ENCODE data around the gene MADCAM1. TPM values are rescaled to one million over a fixed set of nuclear protein-coding genes. Genes with fewer than 3 reads are reported as not detected.

MADCAM1 gene
- total and polyA plus RNA-seq, 10 of the 15 experiments (the other 5 are each of a cell fraction or from before 2014, with no cell fraction given): 0.06 to 0.32 (median 0.31) TPM; not detected in 5

- TF ChIP-seq MEF2A (IDR thresholded peaks at IDR 0.05; ENCODE audit: insufficient read depth, low read depth, low read length): no peak
Observed at GRCh38 chr19:447816-448560, 48.3 kb upstream of the MADCAM1 start (continued).

GRCh38 chr19:449916-450315, 46.4 kb upstream of the MADCAM1 start:
- in situ Hi-C loops (cut with MboI): no loop called here
- Histone ChIP-seq H4K20me1 (ENCODE audit: control insufficient read depth, insufficient read depth) (no peaks in the 10 kb centered on the region), H3K4me2 (ENCODE audit: control insufficient read depth, insufficient read depth) (no peak overlapping the region), H3K9me3 (replicated peaks; ENCODE audit: control insufficient read depth, insufficient read depth, low read length) (no peaks in the 10 kb centered on the region; the same call in 2 of the 3 replicates), H3K4me1 (ENCODE audit: control insufficient read depth, insufficient read depth, low read length) (no peaks in the 10 kb centered on the region), H3K4me3 (no peak overlapping the region), H3K9ac (ENCODE audit: control insufficient read depth, insufficient read depth, low read length) (no peak overlapping the region), H3K36me3 (ENCODE audit: control insufficient read depth in 2 of 2, insufficient read depth in 2 of 2, low read length in 1 of 2) (no peaks in the 10 kb centered on the region), H3K27me3 (replicated peaks in 1 of 2; ENCODE audit: control insufficient read depth in 2 of 2, insufficient read depth in 2 of 2, low read length in 1 of 2) (no peaks in the 10 kb centered on the region), H2AFZ (ENCODE audit: control insufficient read depth, low read depth, low read length) (no peak overlapping the region), H3K79me2 (ENCODE audit: control insufficient read depth, insufficient read depth, low read length) (no peaks in the 10 kb centered on the region), H3K27ac (ENCODE audit: control insufficient read depth, insufficient read depth) (no peak overlapping the region)
- 79% methylated on average over 20 of the region's 20 CpGs for WGBS (ENCODE audit: insufficient coverage, insufficient replicate concordance, low lambda C conversion rate, missing lambda C conversion rate)
- intact Hi-C loops (cut with micrococcal nuclease; ENCODE audit: unreplicated experiment): no loop called here
- BruUV-seq (replicated peaks): no TSS peak
- SMC1A ChIA-PET (ENCODE audit: uncharacterized antibody, unreplicated experiment): no interaction called here
- FAIRE-seq (no peak), DNase-seq (ENCODE audit: low read depth, low spot score) (no peak), ATAC-seq (no peak)
- TF ChIP-seq POLR2AphosphoS2 (IDR thresholded peaks at IDR 0.05; ENCODE audit: low read depth, low read length): no peak
- TF ChIP-seq ZNF217 (IDR thresholded peaks at IDR 0.05): no peak
- no peak for TF ChIP-seq ASH2L (IDR thresholded peaks at IDR 0.05; ENCODE audit: borderline replicate concordance, low read depth)
- TF ChIP-seq CEBPZ (IDR thresholded peaks at IDR 0.05; ENCODE audit: low read depth, low read length): no peak
- no peak for TF ChIP-seq GABPA (IDR thresholded peaks at IDR 0.05; ENCODE audit: low read depth)
- no peak for TF ChIP-seq IKZF1 (conservative IDR thresholded peaks at IDR 0.05)
- RAD21 ChIA-PET (ENCODE audit: unreplicated experiment): no interaction called here
- CTCF ChIA-PET: no interaction called here
- POLR2A ChIA-PET: no interaction called here
